ENCODE measurements around the gene FCHSD2. TPM values are rescaled to one million over a fixed set of nuclear protein-coding genes. Genes with fewer than 3 reads are reported as not detected.

The FCHSD2 gene
- total and polyA plus RNA-seq, 2 of the 13 experiments (the other 11 are each of a cell fraction or from before 2014, with no cell fraction given) = 20.5 to 24.8 TPM

DNA sequence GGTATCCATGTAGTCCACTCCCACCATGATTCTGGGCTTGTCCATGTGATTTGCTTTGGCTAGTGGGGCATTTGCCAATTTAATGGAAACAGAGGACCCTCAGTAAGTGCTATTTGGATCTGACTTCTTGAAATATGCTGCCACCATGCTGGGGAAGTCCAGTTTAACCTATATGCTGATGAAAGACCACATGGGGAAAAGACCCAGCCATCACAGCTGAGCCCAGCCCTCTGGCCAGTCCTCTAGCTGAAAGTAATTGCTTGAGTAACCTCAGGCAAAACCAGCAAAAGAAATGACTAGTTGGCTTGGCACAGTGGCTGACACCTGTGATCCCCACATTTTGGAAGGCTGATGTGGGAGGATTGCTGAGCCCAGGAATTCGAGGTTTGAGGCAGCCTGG lies 266.4 kb downstream of the FCHSD2 start:
- in situ Hi-C loops (cut with HindIII; ENCODE audit: extremely low pct_ligation_motif_present, low pct_unique_long_range_greater_than_20kb) = no loop called here
- CTCF ChIA-PET (ENCODE audit: low intra/inter-chr PET ratio, low total read pairs) = no interaction called here
- DNase-seq (ENCODE audit: low spot score) (no peak), FAIRE-seq (no peak), ATAC-seq (no peak)
- Histone ChIP-seq H3K9me3 (ENCODE audit: low read length) (no peaks in the 10 kb centered on the region), H3K4me1 (ENCODE audit: insufficient read depth, low read length) (no peaks in the 10 kb centered on the region), H4K20me1 (ENCODE audit: insufficient read depth, low read length) (no peaks in the 10 kb centered on the region), H3K27me3 (ENCODE audit: control insufficient read depth in 1 of 2, insufficient read depth in 2 of 2, low read length in 2 of 2) (no peaks in the 10 kb centered on the region), H2AFZ (ENCODE audit: low read length) (no peak overlapping the region), H3K36me3 (replicated peaks in 1 of 2; ENCODE audit: control insufficient read depth in 1 of 2, insufficient read depth in 2 of 2, low read length in 2 of 2) (peaks cover 17 to 46% of the 10 kb centered on the region in 2 experiments), H3K79me2 (ENCODE audit: insufficient read depth, low read length) (no peaks in the 10 kb centered on the region), H3K9ac (ENCODE audit: insufficient read depth, low read depth, low read length) (no peak overlapping the region), H3K4me2 (ENCODE audit: low read depth, low read length) (no peak overlapping the region), H3K27ac (ENCODE audit: extremely low read length, insufficient read depth, low read length) (no peak overlapping the region), H3K4me3 (replicated peaks in 1 of 3; ENCODE audit: insufficient read depth in 1 of 3, low read depth in 2 of 3, low read length in 3 of 3) (no peak overlapping the region)
- no TSS peak for BruUV-seq (replicated peaks)
- no peak for TF ChIP-seq GATAD1 (CRISPR knock-in tag; IDR thresholded peaks at IDR 0.05)
- TF ChIP-seq FOXP1 (IDR thresholded peaks at IDR 0.05) = no peak
- no peak for TF ChIP-seq FOXP1 (CRISPR knock-in tag; IDR thresholded peaks at IDR 0.05)
- TF ChIP-seq, protein P1, sequence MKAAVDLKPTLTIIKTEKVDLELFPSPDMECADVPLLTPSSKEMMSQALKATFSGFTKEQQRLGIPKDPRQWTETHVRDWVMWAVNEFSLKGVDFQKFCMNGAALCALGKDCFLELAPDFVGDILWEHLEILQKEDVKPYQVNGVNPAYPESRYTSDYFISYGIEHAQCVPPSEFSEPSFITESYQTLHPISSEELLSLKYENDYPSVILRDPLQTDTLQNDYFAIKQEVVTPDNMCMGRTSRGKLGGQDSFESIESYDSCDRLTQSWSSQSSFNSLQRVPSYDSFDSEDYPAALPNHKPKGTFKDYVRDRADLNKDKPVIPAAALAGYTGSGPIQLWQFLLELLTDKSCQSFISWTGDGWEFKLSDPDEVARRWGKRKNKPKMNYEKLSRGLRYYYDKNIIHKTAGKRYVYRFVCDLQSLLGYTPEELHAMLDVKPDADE (CRISPR knock-in tag; IDR thresholded peaks at IDR 0.05) = no peak
- TF ChIP-seq TP53 (CRISPR knock-in tag; conservative IDR thresholded peaks at IDR 0.05) = no peak
- TF ChIP-seq, protein P2, sequence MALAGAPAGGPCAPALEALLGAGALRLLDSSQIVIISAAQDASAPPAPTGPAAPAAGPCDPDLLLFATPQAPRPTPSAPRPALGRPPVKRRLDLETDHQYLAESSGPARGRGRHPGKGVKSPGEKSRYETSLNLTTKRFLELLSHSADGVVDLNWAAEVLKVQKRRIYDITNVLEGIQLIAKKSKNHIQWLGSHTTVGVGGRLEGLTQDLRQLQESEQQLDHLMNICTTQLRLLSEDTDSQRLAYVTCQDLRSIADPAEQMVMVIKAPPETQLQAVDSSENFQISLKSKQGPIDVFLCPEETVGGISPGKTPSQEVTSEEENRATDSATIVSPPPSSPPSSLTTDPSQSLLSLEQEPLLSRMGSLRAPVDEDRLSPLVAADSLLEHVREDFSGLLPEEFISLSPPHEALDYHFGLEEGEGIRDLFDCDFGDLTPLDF (CRISPR knock-in tag; IDR thresholded peaks at IDR 0.05) = no peak
- TF ChIP-seq CENPT (CRISPR knock-in tag; IDR thresholded peaks at IDR 0.05; ENCODE audit: low read depth) = no peak
- no peak for TF ChIP-seq TBL1XR1 (IDR thresholded peaks at IDR 0.05; ENCODE audit: borderline replicate concordance, low read length, partially characterized antibody)
- TF ChIP-seq, protein P3, sequence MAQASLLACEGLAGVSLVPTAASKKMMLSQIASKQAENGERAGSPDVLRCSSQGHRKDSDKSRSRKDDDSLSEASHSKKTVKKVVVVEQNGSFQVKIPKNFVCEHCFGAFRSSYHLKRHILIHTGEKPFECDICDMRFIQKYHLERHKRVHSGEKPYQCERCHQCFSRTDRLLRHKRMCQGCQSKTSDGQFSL (CRISPR knock-in tag; IDR thresholded peaks at IDR 0.05) = no peak
- TF ChIP-seq NFE2L2 (IDR thresholded peaks at IDR 0.05; ENCODE audit: low read length) = no peak
- TF ChIP-seq ZNF616 (CRISPR knock-in tag; IDR thresholded peaks at IDR 0.05; ENCODE audit: low read depth) = no peak
- no peak for TF ChIP-seq PCBP2 (optimal IDR thresholded peaks at IDR 0.05; ENCODE audit: low read depth, low read length, poor library complexity, severe bottlenecking)
- TF ChIP-seq, protein P4, sequence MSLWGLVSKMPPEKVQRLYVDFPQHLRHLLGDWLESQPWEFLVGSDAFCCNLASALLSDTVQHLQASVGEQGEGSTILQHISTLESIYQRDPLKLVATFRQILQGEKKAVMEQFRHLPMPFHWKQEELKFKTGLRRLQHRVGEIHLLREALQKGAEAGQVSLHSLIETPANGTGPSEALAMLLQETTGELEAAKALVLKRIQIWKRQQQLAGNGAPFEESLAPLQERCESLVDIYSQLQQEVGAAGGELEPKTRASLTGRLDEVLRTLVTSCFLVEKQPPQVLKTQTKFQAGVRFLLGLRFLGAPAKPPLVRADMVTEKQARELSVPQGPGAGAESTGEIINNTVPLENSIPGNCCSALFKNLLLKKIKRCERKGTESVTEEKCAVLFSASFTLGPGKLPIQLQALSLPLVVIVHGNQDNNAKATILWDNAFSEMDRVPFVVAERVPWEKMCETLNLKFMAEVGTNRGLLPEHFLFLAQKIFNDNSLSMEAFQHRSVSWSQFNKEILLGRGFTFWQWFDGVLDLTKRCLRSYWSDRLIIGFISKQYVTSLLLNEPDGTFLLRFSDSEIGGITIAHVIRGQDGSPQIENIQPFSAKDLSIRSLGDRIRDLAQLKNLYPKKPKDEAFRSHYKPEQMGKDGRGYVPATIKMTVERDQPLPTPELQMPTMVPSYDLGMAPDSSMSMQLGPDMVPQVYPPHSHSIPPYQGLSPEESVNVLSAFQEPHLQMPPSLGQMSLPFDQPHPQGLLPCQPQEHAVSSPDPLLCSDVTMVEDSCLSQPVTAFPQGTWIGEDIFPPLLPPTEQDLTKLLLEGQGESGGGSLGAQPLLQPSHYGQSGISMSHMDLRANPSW (CRISPR knock-in tag; IDR thresholded peaks at IDR 0.05; ENCODE audit: borderline replicate concordance) = no peak
- intact Hi-C loops (cut with micrococcal nuclease; ENCODE audit: unreplicated experiment) = no loop called here
- 95% methylated on average over 1 of the region's 1 CpG for WGBS (ENCODE audit: low lambda C conversion rate)
- POLR2A ChIA-PET = no interaction called here
